Ramos (cell line): ENCODE data around the gene UBXN11.
"Not testable (repeated sequence)": the region's sequence is repeated elsewhere in the genome, so short reads cannot be mapped to it uniquely, and the experiment has no call there.

Source experiments
- in situ Hi-C: fragments of 300-500 bp; cut with MboI; formaldehyde crosslinking; loops from one replicate; pipeline ENCODE4 v1.14.3; 2022; ENCODE audit warnings: low sequenced_read_pairs; ENCODE audit not compliant: unreplicated experiment

The UBXN11 gene

GRCh38 chr1:26307966-26308899 lies 1.8 kb upstream of the UBXN11 start:
- in situ Hi-C loops: not testable (repeated sequence)

- in situ Hi-C loops: no loop called here
Observed at GRCh38 chr1:26307363-26307781, 936 bp upstream of the UBXN11 start.

DNA sequence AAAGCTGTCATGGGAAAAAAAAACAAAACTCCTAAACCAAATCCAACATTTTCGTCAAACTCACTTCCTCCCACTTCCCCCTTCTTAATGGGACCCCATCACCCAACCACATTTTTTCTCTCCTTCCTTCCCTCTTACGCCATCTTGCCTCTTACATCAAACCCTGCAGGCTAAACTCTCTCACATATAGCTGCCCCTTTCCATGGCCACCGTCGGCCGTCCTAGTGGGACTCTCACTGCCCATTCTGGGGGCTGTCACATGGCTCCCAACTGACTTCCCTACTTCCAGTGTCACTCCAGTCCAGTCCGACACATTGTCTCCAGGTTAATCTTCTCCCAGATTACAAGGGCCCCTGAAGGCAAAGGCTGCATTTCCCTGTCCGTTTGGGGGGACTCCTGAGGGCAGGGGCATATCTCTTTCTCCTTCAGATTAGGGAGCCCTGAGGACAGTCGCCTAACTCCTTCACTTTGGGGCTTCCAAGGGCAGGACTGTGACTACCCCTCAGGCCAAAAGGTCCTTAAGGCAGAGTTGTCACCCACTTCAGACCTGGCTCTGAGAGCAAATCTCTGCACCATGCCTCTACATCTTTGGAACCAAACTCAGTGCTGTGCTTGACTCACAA lies 658 bp downstream of the UBXN11 start:
- in situ Hi-C loops: no loop called here

GRCh38 chr1:26302733-26303405 lies 3.6 kb downstream of the UBXN11 start:
- in situ Hi-C loops: no loop called here

DNA sequence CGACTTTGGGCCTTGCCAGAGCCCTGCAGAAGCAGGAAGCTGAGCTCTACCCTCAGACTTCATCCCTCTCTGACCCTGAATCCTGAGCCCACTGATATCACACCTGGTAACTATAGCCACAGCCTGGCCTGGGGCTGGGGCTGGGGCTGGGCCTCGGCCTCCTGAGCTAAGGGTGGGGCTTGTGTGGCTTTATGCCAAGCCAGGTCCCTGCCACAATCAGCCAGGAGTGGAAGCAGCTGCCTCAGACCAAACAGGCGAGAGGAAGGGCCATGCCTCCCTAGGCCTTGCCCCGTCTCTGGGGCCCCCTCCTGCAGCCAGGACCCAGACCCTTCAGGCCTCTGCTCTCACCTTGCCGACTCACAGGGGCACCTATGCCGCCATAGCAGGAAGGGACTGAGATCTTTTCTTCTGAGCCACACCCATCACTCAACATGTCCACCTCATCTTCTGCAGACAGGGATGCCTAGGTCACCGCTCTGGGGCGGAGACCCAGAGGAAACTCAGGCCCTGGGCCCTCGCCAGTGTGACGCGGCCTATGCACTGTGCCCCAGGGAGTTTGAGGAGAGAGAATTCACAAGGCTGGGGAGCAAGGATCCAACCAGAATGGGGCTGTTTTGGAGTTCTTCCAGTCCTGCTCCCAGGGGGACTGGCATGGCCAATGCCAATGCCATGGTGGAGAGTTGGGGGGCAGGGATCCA lies 5.7 kb downstream of the UBXN11 start:
- in situ Hi-C loops: no loop called here

DNA sequence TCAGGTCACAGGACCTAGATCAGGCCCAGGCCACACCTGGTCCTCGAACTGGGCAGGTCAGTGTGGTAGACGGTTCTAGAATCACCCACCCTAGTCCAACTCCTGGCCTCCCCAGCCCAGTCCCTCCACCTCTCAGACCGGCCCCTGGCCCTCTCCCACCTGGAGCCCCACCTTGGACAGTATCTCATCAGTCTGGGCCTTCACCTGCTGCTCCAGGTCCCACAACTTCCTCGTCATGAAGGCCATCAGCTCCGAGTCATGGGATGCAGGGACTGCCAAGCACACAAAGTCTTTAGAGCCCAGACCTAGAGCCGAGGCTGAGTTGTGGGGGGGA lies 8.7 kb downstream of the UBXN11 start:
- in situ Hi-C loops: no loop called here

DNA sequence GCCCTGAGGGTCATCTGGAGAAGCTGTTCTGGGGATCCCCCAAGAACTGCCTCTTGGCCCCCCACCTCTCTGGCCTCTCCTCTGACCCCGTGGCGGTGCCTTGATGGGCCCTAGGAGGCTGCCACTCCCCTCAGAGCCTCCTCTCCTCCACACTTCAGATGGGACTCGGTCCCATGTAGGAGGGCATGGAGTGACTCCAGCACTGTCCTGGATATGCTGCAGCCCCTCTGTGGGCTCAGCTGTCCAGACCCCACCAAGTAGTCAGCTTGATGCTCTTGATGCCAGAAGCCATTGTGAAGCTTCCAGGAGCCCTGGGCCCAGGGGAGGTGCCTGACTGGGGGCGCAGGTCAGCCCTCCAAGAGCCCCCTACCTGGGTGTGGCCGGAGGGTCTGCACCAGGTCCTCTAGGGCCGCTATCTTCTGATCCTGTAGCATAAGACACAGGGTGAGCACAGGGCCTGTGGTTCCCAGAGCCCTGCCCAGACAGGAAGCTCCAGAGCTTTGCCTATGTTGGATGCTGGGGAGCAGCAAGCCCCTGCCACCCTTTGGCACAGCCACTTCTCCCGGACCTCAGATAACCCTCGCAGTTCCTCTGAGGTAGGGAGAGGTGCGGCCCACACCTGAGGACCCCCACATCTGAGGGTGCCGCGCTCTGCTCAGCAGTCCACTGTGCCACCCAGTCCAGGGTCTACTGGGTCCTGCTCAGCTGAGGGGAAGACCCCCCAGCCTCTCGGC lies 9.2 kb downstream of the UBXN11 start:
- in situ Hi-C loops: no loop called here

DNA sequence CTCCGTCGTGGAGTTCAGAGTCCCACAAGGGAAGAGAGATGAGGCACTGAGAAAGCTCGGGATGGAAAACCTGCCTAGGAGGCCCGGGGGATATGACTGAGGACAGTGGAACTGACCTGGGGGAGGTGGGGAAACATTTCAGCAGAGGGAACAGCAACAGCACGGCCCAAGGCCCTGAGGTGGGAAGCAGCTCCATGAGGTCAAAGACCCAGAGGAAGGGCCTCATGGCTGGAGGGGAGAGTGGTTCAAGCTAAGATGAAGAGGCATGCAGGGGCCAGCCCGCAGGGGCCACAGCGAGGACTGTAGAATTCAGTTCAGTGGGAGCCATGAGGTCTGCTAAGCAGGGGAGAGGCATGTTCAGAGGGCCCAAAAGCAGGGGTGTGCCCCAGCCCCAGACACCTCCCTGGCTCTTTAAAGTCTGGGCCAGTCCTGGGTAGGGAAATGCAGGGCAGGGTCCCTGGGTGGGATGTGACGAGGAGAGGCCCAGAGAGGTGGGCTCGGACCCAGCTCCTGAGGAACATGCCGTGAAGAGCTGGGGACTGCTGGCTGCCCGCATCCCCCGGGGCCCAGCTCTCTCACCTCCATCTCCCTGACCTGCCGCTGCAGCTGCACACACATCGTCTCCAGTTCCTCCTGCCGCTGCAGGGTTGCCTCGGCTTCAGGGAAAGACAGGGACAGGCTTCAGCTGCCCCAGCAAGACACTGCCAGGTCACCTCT lies 9.9 kb downstream of the UBXN11 start:
- in situ Hi-C loops: no loop called here

DNA sequence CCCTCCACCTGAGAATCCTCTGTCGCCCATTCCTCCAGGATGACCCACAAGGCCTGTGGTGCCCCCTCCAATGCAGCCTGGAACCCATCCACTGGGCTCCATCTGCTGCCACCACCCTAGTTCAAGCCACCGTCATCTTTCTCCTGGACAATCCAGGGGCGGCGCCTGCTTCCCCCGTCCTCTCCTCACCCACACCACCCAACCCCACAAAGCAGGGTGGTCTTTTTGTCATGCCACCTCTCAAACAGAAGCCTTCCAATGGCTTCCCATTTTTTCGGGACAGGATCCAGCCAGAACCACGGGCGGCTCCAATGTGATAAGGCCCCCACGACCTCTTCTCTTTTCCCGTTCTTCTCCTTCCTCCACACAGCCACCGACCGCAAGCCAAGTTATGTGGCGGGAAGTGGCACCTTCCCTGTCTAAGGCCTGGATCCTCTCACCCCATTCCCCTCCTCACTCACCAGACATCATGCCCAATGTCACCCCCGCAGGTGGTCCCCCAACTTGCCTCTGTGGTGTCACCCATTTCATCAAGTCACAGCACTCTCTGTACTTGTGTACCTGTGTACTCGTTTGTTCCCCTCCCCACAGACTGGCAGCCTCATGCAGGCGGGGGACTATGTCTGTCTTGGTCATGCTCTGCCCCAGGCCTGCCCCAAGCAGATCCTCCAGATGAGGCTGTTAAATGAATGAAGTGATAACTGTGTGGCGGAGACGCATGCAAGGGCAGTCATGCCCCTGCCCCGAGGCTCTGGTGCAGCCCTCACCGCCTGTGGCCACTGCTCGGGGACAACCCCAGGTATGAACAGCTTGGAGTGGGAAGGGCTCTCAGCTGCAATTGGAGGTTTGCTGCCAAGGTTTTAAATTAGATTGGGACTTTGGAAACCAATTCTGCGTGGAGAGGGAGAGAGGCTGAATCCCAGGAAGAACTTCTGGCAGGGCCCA lies 11.0 kb downstream of the UBXN11 start:
- in situ Hi-C loops: no loop called here

GRCh38 chr1:26293911-26294463 lies 12.4 kb downstream of the UBXN11 start:
- in situ Hi-C loops: no loop called here

DNA sequence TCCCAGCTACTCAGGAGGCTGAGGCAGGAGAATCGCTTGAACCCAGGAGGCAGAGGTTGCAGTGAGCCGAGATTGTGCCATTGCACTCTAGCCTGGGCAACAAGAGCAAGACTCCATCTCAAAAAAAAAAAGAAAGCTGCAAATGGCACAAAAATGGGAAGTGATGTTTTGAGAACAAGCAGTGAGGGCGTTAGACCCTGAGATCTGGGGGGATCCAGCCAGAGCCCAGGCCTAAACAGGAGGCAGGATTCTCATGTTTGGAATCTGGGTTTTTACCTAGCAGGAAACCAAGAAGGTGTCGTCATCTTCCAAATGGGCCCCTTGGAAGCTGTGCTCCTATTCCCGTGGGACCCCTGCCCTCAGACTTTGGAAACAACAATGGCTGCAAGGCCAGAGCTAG lies 13.7 kb downstream of the UBXN11 start:
- in situ Hi-C loops: not testable (repeated sequence)

DNA sequence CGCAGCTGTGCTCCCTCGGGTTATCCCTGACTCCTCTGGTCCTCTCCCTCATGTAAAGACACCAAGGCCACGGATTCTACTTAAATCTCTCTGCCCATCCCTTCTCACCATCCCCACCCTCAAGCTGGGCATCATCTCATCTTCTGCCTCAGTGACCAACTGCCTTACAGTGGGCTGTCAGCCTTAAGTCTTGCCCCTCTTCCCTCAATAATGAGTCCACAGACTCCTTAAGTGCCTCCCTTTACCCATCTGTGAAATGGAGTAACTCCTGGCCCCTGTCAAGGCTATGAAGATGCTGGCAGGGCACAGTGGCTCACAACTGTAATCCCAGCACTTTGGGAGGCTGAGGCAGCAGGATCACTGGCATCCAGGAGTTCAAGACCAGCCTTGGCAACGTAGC lies 14.5 kb downstream of the UBXN11 start:
- in situ Hi-C loops: no loop called here

- in situ Hi-C loops: no loop called here
Observed at GRCh38 chr1:26291433-26291832, 15.0 kb downstream of the UBXN11 start.

GRCh38 chr1:26290882-26291261 lies 15.6 kb downstream of the UBXN11 start:
- in situ Hi-C loops: no loop called here

DNA sequence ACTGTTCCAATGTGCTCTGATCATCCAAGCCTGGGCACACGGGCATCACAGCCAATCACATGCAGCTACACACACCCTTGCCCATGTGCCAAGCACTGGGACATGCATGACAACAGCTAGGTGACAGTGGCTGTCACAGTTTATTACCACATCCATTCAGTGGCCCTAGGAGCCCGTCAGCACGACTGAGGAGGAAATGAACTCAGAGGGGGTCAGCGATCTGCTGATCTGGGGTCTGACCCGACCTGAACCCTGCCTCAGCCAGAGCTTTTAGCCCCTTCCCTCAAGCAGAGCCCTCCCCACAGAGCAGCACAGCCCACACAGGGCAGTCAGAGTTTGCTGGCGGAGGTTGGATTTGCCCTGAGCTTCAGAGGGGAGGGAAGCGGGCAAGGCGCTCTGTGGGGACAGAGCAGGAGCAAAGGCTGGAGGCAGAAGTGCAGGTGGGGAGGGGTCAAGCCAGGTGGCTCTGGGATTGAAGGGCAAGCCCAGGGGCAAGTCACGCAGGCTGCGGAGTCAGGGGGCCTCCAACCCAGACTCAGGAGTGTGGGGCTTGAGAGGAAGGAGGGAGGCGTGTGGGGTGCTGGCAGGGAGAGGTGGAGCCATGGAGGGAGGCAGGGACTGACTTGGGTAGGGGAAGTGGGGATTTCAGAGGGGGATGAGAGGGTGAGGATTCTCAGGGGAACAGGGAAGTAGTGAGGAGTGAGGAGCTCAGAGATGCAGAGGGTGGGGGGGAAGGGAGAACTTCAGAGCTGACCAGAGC lies 16.1 kb downstream of the UBXN11 start:
- in situ Hi-C loops: no loop called here

DNA sequence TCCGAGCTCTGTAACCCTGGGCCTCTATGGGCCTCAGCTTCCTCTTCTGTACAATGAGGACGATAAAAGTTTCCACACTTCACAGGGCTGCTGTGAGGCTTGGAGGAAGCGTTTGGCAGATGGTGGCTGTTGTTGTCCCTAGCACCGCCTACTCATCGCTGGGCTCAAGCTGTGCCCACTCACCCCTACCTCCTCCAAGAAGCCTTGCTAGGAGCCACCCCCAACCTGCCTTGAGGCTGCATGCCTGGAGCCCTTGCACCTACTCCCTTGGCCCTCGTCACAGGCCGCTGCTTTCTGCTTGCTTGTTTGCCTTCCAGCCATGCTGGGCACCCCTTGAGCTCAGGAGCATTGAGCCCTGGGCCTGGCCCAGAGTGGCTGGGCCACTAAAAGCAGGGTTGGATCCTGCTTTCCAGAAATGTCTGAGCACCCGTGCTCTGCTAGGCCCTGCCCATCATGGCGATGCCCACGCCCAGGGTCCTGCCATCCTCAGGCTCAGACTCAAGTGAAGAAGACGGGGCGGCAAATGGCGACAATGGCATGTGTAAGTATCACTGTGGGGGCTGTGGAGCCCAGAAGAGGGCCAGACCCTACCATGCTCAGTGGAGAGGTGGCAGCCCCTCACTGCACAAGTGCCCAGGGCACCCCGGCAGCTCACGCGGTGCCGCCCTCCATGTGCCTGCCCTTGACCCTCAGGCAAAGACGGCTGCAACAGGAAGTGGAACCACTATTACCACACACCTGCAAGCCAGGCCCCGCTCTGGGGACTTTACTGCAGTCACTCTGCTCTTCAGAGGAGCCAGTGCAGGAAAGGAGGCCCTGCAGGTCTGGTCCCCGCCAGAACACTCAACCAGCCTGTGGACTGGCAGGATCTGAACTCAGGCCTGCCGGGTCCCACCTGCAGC lies 17.0 kb downstream of the UBXN11 start:
- in situ Hi-C loops: loop anchor here (5.0 kb wide), 1 partner anchor 33 kb away; no protein-coding TSS in a partner anchor
